Activated naive CD4-positive, alpha-beta T cell treated with anti-CD3 and anti-CD28 coated beads, Interleukin-2, amount 50 U/mL, for 24 hours (primary cell): ENCODE measurements around the gene CNNM3.

Experiments used
- H3K27ac Mint-ChIP-seq: one replicate; pipeline ENCODE4 v1.8.0; 2021; ENCODE audit warnings: mild to moderate bottlenecking, mixed read lengths
- H3K27me3 Mint-ChIP-seq: one replicate; pipeline ENCODE4 v1.8.0; 2021; ENCODE audit warnings: mixed read lengths
- H3K36me3 Mint-ChIP-seq: one replicate; pipeline ENCODE4 v1.8.0; 2021; ENCODE audit warnings: mixed read lengths
- H3K4me1 Mint-ChIP-seq: one replicate; pipeline ENCODE4 v1.8.0; 2021; ENCODE audit warnings: mixed read lengths
- H3K4me3 Mint-ChIP-seq: one replicate; pipeline ENCODE4 v1.8.0; 2021; ENCODE audit warnings: mild to moderate bottlenecking, mixed read lengths
- H3K9me3 Mint-ChIP-seq: one replicate; pipeline ENCODE4 v1.8.0; 2021; ENCODE audit warnings: mixed read lengths

Gene CNNM3

GRCh38 chr2:96869281-96869821, 53.3 kb downstream of the CNNM3 start:
- Mint-ChIP-seq H3K27ac (no peak overlapping the region), H3K27me3 (no peaks in the 10 kb centered on the region), H3K36me3 (no peaks in the 10 kb centered on the region), H3K4me3 (no peak overlapping the region), H3K4me1 (peaks cover 49% of the 10 kb centered on the region), H3K9me3 (no peaks in the 10 kb centered on the region)

- H3K36me3 Mint-ChIP-seq = no peaks in the 10 kb centered on the region
- H3K4me3 Mint-ChIP-seq = peak within 1 kb of the TSS; percentile 87
- peaks cover 52% of the 10 kb centered on the region for H3K4me1 Mint-ChIP-seq
- H3K9me3 Mint-ChIP-seq = no peaks in the 10 kb centered on the region
- no peaks in the 10 kb centered on the region for H3K27me3 Mint-ChIP-seq
- peak within 1 kb of the TSS; percentile 81 for H3K27ac Mint-ChIP-seq
These were observed 54.0 kb downstream of the CNNM3 start, which contains the start of gene SEMA4C for GRCh38 chr2:96869822-96870625. SEMA4C (minus strand) TSS chr2:96870080; CDS start chr2:96867886, 2,194 bp downstream.

GRCh38 chr2:96870626-96871255, 54.7 kb downstream of the CNNM3 start:
- H3K4me1 Mint-ChIP-seq = peaks cover 53% of the 10 kb centered on the region
- peak overlapping the region; percentile 87 for H3K4me3 Mint-ChIP-seq

GRCh38 chr2:96872591-96873349, 56.7 kb downstream of the CNNM3 start:
- Mint-ChIP-seq H3K4me3 (no peak overlapping the region), H3K27ac (no peak overlapping the region), H3K4me1 (peaks cover 39% of the 10 kb centered on the region), H3K36me3 (no peaks in the 10 kb centered on the region), H3K9me3 (no peaks in the 10 kb centered on the region), H3K27me3 (no peaks in the 10 kb centered on the region)

More at GRCh38 chr2:96870626-96871255, 54.7 kb downstream of the CNNM3 start:
- Mint-ChIP-seq H3K9me3 (no peaks in the 10 kb centered on the region), H3K27me3 (no peaks in the 10 kb centered on the region), H3K27ac (peak overlapping the region; percentile 81), H3K36me3 (no peaks in the 10 kb centered on the region)

GRCh38 chr2:96873651-96874096, 57.6 kb downstream of the CNNM3 start:
- H3K27ac Mint-ChIP-seq = no peak overlapping the region
- no peaks in the 10 kb centered on the region for H3K36me3 Mint-ChIP-seq
- H3K9me3 Mint-ChIP-seq = no peaks in the 10 kb centered on the region
- no peaks in the 10 kb centered on the region for H3K27me3 Mint-ChIP-seq
- peaks cover 35% of the 10 kb centered on the region for H3K4me1 Mint-ChIP-seq
- H3K4me3 Mint-ChIP-seq = no peak overlapping the region

- peaks cover 35% of the 10 kb centered on the region for H3K4me1 Mint-ChIP-seq
- no peaks in the 10 kb centered on the region for H3K9me3 Mint-ChIP-seq
- H3K4me3 Mint-ChIP-seq = no peak overlapping the region
These were observed 58.2 kb downstream of the CNNM3 start for GRCh38 chr2:96874198-96874831.

GRCh38 chr2:96875498-96876268, 59.6 kb downstream of the CNNM3 start:
- H3K27ac Mint-ChIP-seq = no peak overlapping the region
- no peak overlapping the region for H3K4me3 Mint-ChIP-seq
- H3K4me1 Mint-ChIP-seq = peaks cover 32% of the 10 kb centered on the region
- no peaks in the 10 kb centered on the region for H3K36me3 Mint-ChIP-seq
- H3K27me3 Mint-ChIP-seq = no peaks in the 10 kb centered on the region
- H3K9me3 Mint-ChIP-seq = no peaks in the 10 kb centered on the region

More at GRCh38 chr2:96874198-96874831, 58.2 kb downstream of the CNNM3 start:
- Mint-ChIP-seq H3K27ac (peak overlapping the region; percentile 41), H3K36me3 (no peaks in the 10 kb centered on the region), H3K27me3 (no peaks in the 10 kb centered on the region)

- Mint-ChIP-seq H3K27ac (no peak overlapping the region), H3K27me3 (no peaks in the 10 kb centered on the region), H3K36me3 (no peaks in the 10 kb centered on the region), H3K9me3 (no peaks in the 10 kb centered on the region), H3K4me1 (peaks cover 24% of the 10 kb centered on the region), H3K4me3 (no peak overlapping the region)
These were observed 60.4 kb downstream of the CNNM3 start for GRCh38 chr2:96876269-96877041.

- H3K9me3 Mint-ChIP-seq = no peaks in the 10 kb centered on the region
- no peaks in the 10 kb centered on the region for H3K36me3 Mint-ChIP-seq
- H3K27ac Mint-ChIP-seq = no peak overlapping the region
- no peak overlapping the region for H3K4me3 Mint-ChIP-seq
- H3K27me3 Mint-ChIP-seq = no peaks in the 10 kb centered on the region
- peaks cover 24% of the 10 kb centered on the region for H3K4me1 Mint-ChIP-seq
These were observed 61.0 kb downstream of the CNNM3 start for GRCh38 chr2:96877042-96877451.

GRCh38 chr2:96877631-96878092, 61.6 kb downstream of the CNNM3 start:
- H3K4me1 Mint-ChIP-seq = peaks cover 21% of the 10 kb centered on the region
- no peaks in the 10 kb centered on the region for H3K27me3 Mint-ChIP-seq
- no peak overlapping the region for H3K27ac Mint-ChIP-seq
- no peaks in the 10 kb centered on the region for H3K9me3 Mint-ChIP-seq
- H3K36me3 Mint-ChIP-seq = no peaks in the 10 kb centered on the region
- H3K4me3 Mint-ChIP-seq = no peak overlapping the region

GRCh38 chr2:96878171-96878570, 62.1 kb downstream of the CNNM3 start:
- no peak overlapping the region for H3K27ac Mint-ChIP-seq

GRCh38 chr2:96878796-96879544, 62.9 kb downstream of the CNNM3 start:
- Mint-ChIP-seq H3K27me3 (no peaks in the 10 kb centered on the region), H3K36me3 (no peaks in the 10 kb centered on the region), H3K4me3 (no peak overlapping the region), H3K9me3 (no peaks in the 10 kb centered on the region), H3K27ac (no peak overlapping the region), H3K4me1 (peaks cover 10% of the 10 kb centered on the region)

More at GRCh38 chr2:96878171-96878570, 62.1 kb downstream of the CNNM3 start:
- H3K36me3 Mint-ChIP-seq = no peaks in the 10 kb centered on the region
- no peaks in the 10 kb centered on the region for H3K27me3 Mint-ChIP-seq
- peaks cover 16% of the 10 kb centered on the region for H3K4me1 Mint-ChIP-seq
- no peak overlapping the region for H3K4me3 Mint-ChIP-seq
- no peaks in the 10 kb centered on the region for H3K9me3 Mint-ChIP-seq

- Mint-ChIP-seq H3K27ac (no peak overlapping the region), H3K27me3 (no peaks in the 10 kb centered on the region), H3K4me3 (no peak overlapping the region), H3K4me1 (peaks cover 4% of the 10 kb centered on the region), H3K9me3 (no peaks in the 10 kb centered on the region), H3K36me3 (no peaks in the 10 kb centered on the region)
These were observed 63.5 kb downstream of the CNNM3 start for GRCh38 chr2:96879545-96880040.
